Thyroid gland (tissue), 4 donors: ENCODE measurements around the gene FLNA. TPM values are rescaled to one million over a fixed set of nuclear protein-coding genes. Genes with fewer than 3 reads are reported as not detected.

Source experiments
- DNase-seq, 2 donors: peaks; one replicate each; pipeline ENCODE4 v3.0.0-alpha.2; 2019
- H3K27ac ChIP-seq, 3 donors: fragments of 200-600 bp; sonication (generic); 1 replicate in 2 of 3; 2 replicates in 1 of 3; pipeline ENCODE4 v1.5.1; 2016 to 2019; ENCODE audit warnings: mild to moderate bottlenecking in 1 of 3, moderate library complexity in 1 of 3
- H3K27me3 ChIP-seq: fragments of 200-600 bp; sonication (generic); one replicate; pipeline ENCODE4 v1.5.1; 2019
- H3K36me3 ChIP-seq, 2 donors: fragments of 200-600 bp; sonication (generic); one replicate each; pipeline ENCODE4 v1.5.1; 2016 to 2019
- H3K4me1 ChIP-seq, 2 donors: fragments of 200-600 bp; sonication (generic); one replicate each; pipeline ENCODE4 v1.5.1; 2017 to 2019
- H3K4me3 ChIP-seq, 3 donors: fragments of 200-600 bp; sonication (generic); replicated peaks in 1 of 3; 1 replicate in 2 of 3; 2 replicates in 1 of 3; pipeline ENCODE4 v1.5.1; 2016; ENCODE audit warnings: mild to moderate bottlenecking in 1 of 3
- H3K9me3 ChIP-seq: fragments of 200-600 bp; sonication (generic); one replicate; pipeline ENCODE4 v1.5.1; 2017
- CTCF ChIP-seq, 6 experiments: fragments of 200-600 bp in 3 of 6; fragments of 450-650 bp in 3 of 6; sonication (generic) in 3 of 6; IDR thresholded peaks; one replicate each; pipeline ENCODE4 v1.5.1; 2016 to 2019; ENCODE audit warnings: antibody characterized with exemption in 6 of 6, mild to moderate bottlenecking in 2 of 6, inconsistent platforms in 1 of 6, moderate library complexity in 1 of 6
- POLR2A ChIP-seq, 2 donors: fragments of 450-650 bp; IDR thresholded peaks; one replicate each; pipeline ENCODE4 v1.6.1; 2017; ENCODE audit warnings: antibody characterized with exemption in 2 of 2, mild to moderate bottlenecking in 2 of 2, moderate library complexity in 1 of 2
- WGBS, 2 donors: methylation state at CpG; one replicate each; pipeline ENCODE4 v1.1.5; 2017; 5-methylcytosine and 5-hydroxymethylcytosine counted together
- intact Hi-C: fragments of 100-400 bp; cut with DNase I; formaldehyde crosslinking; loops from one replicate; pipeline ENCODE4 v1.15.1; 2023
- total RNA-seq, 4 donors: library from RNA; depleted of rRNA; stranded (reverse); fragments of >200 nt; gene quantifications; one replicate each; pipeline ENCODE4 v1.2.3, GENCODE V29; 2016

FLNA gene
- total RNA-seq, 4 donors from 2014 or later, result 143 to 553 (median 291) TPM

- H3K27me3 ChIP-seq, result no peaks in the 10 kb centered on the region
- 77 to 95% methylated on average over 3 to 6 of the region's 8 CpGs for WGBS, 2 donors
- peaks cover 0 to 10% of the 10 kb centered on the region in 2 donors for H3K4me1 ChIP-seq
- no peaks in the 10 kb centered on the region for H3K9me3 ChIP-seq
- peak in 3 of 6 experiments; percentile 40 to 44 (median 42) for TF ChIP-seq CTCF (IDR thresholded peaks at IDR 0.05)
- TF ChIP-seq POLR2A (IDR thresholded peaks at IDR 0.05), result no peak
- intact Hi-C loops, result loop anchor here (5.0 kb wide), 1 partner anchor 52 kb away; no protein-coding TSS in a partner anchor
- no peaks in the 10 kb centered on the region for H3K36me3 ChIP-seq
- H3K4me3 ChIP-seq, result no peak overlapping the region
- H3K27ac ChIP-seq, result no peak overlapping the region
- DNase-seq, result peak; percentile 17 to 45
Observed at GRCh38 chrX:154384284-154384892, 10.0 kb upstream of the FLNA start.

DNA sequence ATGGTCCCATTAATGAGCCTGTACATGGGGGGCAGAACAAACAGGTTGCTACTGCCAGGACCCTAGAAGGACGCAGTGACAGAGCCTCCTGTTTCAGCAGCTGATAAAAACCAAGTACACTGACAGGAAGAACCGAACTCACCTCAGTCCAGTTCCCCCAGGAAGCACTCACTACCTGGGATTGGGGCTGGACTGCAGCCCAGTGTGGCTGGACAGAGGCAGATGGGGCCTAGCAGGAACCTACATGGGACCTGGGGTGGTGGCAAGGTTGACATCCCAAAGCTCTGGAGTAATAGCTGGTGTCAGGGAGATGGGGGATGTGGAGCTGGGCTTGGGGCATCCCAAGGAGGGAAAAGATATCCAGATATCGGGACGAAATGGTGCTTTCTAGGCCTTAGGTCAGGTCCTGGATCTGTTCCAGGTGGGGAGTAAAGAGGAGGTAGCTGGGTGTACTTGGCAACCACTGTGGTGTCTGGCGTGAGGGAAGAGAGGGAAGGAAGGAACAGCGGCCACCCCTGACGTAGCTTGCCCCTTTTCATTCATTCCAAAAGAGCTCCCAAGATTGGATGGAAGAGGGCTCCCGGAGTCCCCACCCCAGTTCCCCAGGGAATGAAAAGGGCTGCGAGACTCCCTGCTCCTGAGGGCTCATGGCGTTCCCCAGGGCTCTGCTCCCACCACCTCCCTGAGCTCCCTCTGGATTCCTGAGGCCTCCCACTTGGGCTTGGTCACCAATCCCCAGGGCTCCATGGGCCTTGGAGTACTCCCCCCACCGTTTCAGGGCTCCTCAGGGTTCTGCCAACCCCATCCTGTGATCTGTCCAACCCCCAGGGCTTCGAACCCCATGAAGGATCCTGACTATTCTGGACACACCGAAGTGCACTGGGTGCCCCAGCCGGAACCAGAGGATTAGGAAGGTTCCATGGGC is 9.2 kb upstream of the FLNA start:
- Histone ChIP-seq H3K36me3 (no peaks in the 10 kb centered on the region), H3K27me3 (no peaks in the 10 kb centered on the region), H3K9me3 (no peaks in the 10 kb centered on the region), H3K4me1 (peaks cover 0 to 10% of the 10 kb centered on the region in 2 donors), H3K4me3 (no peak overlapping the region), H3K27ac (no peak overlapping the region)
- TF ChIP-seq POLR2A (IDR thresholded peaks at IDR 0.05), result no peak
- TF ChIP-seq CTCF (IDR thresholded peaks at IDR 0.05), result no peak
- no peak for DNase-seq
- 55 to 58% methylated on average over 8 to 9 of the region's 14 CpGs for WGBS, 2 donors
- intact Hi-C loops, result loop anchor here (5.0 kb wide), 1 partner anchor 51 kb away; no protein-coding TSS in a partner anchor

DNA sequence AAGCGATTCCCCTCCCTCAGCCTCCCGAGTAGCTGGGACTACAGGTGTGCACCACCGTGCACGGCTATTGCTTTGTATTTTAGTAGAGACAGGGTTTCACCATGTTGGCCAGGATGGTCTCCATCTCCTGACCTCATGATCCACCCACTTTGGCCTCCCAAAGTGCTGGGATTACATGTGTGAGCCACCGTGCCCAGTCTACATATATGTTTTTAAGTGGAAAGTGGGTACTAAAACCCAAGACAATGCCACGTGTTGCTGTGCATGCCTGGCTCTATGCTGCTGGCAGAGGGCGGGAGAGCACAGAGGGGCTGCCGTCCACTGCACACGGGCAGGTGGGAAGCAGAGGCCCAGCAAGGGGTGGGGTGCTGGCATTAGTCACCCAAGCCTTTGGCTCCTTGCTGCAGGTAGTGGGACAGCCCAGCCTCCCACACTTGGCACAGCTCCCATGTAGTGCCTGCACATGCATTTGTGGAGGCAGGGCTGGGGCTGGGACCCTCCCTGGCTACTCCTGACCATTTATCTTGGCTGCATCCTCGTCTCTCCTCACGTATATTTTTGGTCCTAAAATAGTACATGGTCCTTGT is 8.1 kb upstream of the FLNA start:
- DNase-seq, result peak in 1 of 2 donors; percentile 21
- H3K27ac ChIP-seq, result no peak overlapping the region
- intact Hi-C loops, result loop anchor here (5.0 kb wide), 1 partner anchor 50 kb away; no protein-coding TSS in a partner anchor
- H3K4me3 ChIP-seq, result no peak overlapping the region
- 45 to 81% methylated on average over 2 to 11 of the region's 11 CpGs for WGBS, 2 donors
- H3K9me3 ChIP-seq, result no peaks in the 10 kb centered on the region
- TF ChIP-seq POLR2A (IDR thresholded peaks at IDR 0.05) (no peak), CTCF (IDR thresholded peaks at IDR 0.05) (no peak)
- H3K4me1 ChIP-seq, result peaks cover 5 to 10% of the 10 kb centered on the region in 2 donors
- no peaks in the 10 kb centered on the region for H3K27me3 ChIP-seq
- no peaks in the 10 kb centered on the region for H3K36me3 ChIP-seq

DNA sequence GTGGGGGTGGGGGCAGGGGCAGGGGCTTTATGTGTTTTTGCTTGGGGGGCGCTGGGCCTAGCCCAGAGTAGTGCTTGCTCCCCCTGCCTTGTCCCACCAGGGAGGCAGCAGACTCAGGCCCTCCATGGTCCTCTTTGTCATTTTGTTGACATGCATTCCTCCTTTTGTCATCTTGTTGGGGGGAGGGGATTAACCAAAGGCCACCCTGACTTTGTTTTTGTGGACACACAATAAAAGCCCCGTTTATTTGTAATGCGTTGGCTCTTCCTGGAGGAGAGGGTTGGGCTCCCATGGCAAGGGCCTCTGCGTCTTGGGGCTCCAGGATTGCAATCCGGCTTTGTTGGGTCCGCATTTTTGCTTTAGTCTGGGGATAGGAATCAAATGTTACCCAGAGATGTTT is 6.8 kb upstream of the FLNA start:
- Histone ChIP-seq H3K4me1 (peaks cover 5 to 10% of the 10 kb centered on the region in 2 donors), H3K9me3 (no peaks in the 10 kb centered on the region), H3K27ac (no peak overlapping the region), H3K27me3 (no peaks in the 10 kb centered on the region), H3K4me3 (no peak overlapping the region), H3K36me3 (no peaks in the 10 kb centered on the region)
- no peak for DNase-seq
- TF ChIP-seq CTCF (IDR thresholded peaks at IDR 0.05) (no peak), POLR2A (IDR thresholded peaks at IDR 0.05) (no peak)
- intact Hi-C loops, result loop anchor here (5.0 kb wide), 1 partner anchor 49 kb away; no protein-coding TSS in a partner anchor
- WGBS, 2 donors, result 68 to 79% methylated on average over 5 to 6 of the region's 6 CpGs
